ENCODE data around the gene OSBPL3.

- TF ChIP-seq POLR2AphosphoS5 (IDR thresholded peaks at IDR 0.05; ENCODE audit: insufficient read depth in 1 of 2, low read depth in 1 of 2) = no peak
- no peak for TF ChIP-seq POLR2A (IDR thresholded peaks at IDR 0.05)
These were observed 228.5 kb downstream of the OSBPL3 start for GRCh38 chr7:24751484-24751883.
